K562 (cell line): ENCODE results near the gene KCNAB2.

ENCODE experiments used
- RAD21 ChIP-seq, 2 experiments: fragments of 250-450 bp in 1 of 2; fragments of 450-650 bp in 1 of 2; sonication (Bioruptor Pico) in 1 of 2; formaldehyde crosslinking in 1 of 2; IDR thresholded peaks in 1 of 2; conservative IDR thresholded peaks in 1 of 2; 2 replicates each; pipeline versions ENCODE4 v1.4.0 to v1.8.0; 2020 to 2022; ENCODE audit warnings: mild to moderate bottlenecking in 2 of 2, moderate library complexity in 1 of 2
- TF ChIP-seq, protein P1 (sequence below), 3 experiments: IDR thresholded peaks in 2 of 3; conservative IDR thresholded peaks in 1 of 3; 2 replicates each; pipeline ENCODE4 v1.5.1; 2011 to 2012; ENCODE audit warnings: low read length in 3 of 3, mild to moderate bottlenecking in 3 of 3, control low read depth in 2 of 3, improper control_type of control experiment in 1 of 3, inconsistent platforms in 1 of 3, low read depth in 1 of 3, mixed read lengths in 1 of 3, moderate library complexity in 1 of 3; ENCODE audit not compliant: insufficient read depth in 2 of 3

DNA sequence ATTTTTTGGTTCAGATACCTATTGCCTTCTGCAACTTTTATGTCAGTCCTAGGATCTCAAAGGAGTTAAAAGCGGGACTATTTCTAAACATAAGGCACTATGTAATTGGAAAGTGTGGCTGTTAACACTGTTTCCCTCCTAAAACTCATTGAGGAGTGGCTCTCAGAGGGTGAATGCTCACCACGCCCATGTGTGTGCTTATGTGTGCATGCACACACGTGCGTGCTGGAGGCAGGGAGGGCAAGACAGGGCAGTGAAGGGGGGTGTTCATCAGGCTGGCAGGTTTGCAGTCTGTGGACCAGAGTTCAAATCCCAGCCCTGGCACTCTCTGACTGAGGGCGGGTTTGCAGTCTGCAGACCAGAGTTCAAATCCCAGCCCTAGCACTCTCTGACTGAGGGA, 22.4 kb downstream of the KCNAB2 start:
- no peak for TF ChIP-seq RAD21 (CRISPR knock-in tag; conservative IDR thresholded peaks at IDR 0.05 in 1 of 2, IDR thresholded peaks at IDR 0.05 in 1 of 2)
- TF ChIP-seq, protein P1, sequence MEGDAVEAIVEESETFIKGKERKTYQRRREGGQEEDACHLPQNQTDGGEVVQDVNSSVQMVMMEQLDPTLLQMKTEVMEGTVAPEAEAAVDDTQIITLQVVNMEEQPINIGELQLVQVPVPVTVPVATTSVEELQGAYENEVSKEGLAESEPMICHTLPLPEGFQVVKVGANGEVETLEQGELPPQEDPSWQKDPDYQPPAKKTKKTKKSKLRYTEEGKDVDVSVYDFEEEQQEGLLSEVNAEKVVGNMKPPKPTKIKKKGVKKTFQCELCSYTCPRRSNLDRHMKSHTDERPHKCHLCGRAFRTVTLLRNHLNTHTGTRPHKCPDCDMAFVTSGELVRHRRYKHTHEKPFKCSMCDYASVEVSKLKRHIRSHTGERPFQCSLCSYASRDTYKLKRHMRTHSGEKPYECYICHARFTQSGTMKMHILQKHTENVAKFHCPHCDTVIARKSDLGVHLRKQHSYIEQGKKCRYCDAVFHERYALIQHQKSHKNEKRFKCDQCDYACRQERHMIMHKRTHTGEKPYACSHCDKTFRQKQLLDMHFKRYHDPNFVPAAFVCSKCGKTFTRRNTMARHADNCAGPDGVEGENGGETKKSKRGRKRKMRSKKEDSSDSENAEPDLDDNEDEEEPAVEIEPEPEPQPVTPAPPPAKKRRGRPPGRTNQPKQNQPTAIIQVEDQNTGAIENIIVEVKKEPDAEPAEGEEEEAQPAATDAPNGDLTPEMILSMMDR (IDR thresholded peaks at IDR 0.05 in 2 of 3, conservative IDR thresholded peaks at IDR 0.05 in 1 of 3; ENCODE audit: insufficient read depth in 2 of 3, low read depth in 1 of 3, low read length in 3 of 3): no peak
